B cell (primary cell): Measurements from ENCODE around the gene HAPSTR1. TPM values are rescaled to one million over a fixed set of nuclear protein-coding genes. Genes with fewer than 3 reads are reported as not detected.

Source experiments
- ATAC-seq: fragments of 200-7000 bp; cut with Tn5 transposase; one replicate; pipeline ENCODE4 v1.10.0; 2021; ENCODE audit warnings: low read depth, mild to moderate bottlenecking, moderate number of reproducible peaks, moderate library complexity
- CTCF ChIA-PET: fragments of 350-600 bp; sonication (Branson Sonifier 250); formaldehyde crosslinking; loops from one replicate; lab custom pipeline; 2021; ENCODE audit warnings: antibody characterized with exemption, inconsistent platforms; lab: Charles Lee
- POLR2A ChIA-PET: fragments of 350-600 bp; sonication (Branson Sonifier 250); formaldehyde crosslinking; loops from one replicate; lab custom pipeline; 2021; ENCODE audit warnings: antibody characterized with exemption; lab: Charles Lee
- DNase-seq: peaks from one replicate; pipeline ENCODE4 v3.0.0; 2013
- H2AFZ ChIP-seq: 2 replicates; pipeline ENCODE4 v1.6.1; 2012; ENCODE audit warnings: mild to moderate bottlenecking, low read depth, low read length; ENCODE audit not compliant: insufficient read depth, poor library complexity, severe bottlenecking
- H3K27ac ChIP-seq, 2 donors: 1 replicate in 1 of 2; 2 replicates in 1 of 2; pipeline ENCODE4 v1.5.1; 2012 to 2013; ENCODE audit warnings: low read length in 2 of 2, mild to moderate bottlenecking in 2 of 2, moderate library complexity in 1 of 2
- H3K27me3 ChIP-seq, 4 experiments: fragments of 200-600 bp in 1 of 4; sonication (generic) in 1 of 4; replicated peaks in 1 of 4; 1 replicate in 2 of 4; 2 replicates in 2 of 4; pipeline versions ENCODE4 v1.6.1 to v1.7.0; 2013 to 2016; ENCODE audit warnings: low read length in 3 of 4, mild to moderate bottlenecking in 2 of 4, mixed read lengths in 1 of 4, moderate library complexity in 1 of 4; ENCODE audit not compliant: insufficient read depth in 4 of 4, control insufficient read depth in 3 of 4; ENCODE audit errors: control extremely low read depth in 1 of 4
- H3K36me3 ChIP-seq, 2 experiments: replicated peaks in 1 of 2; 1 replicate in 1 of 2; 2 replicates in 1 of 2; pipeline versions ENCODE4 v1.6.1 to v1.7.1; 2013; ENCODE audit warnings: low read length in 1 of 2; ENCODE audit not compliant: insufficient read depth in 2 of 2, control insufficient read depth in 1 of 2; ENCODE audit errors: control extremely low read depth in 1 of 2, extremely low read depth in 1 of 2
- H3K4me1 ChIP-seq, 2 donors: fragments of 200-600 bp in 1 of 2; sonication (generic) in 1 of 2; 1 replicate in 1 of 2; 2 replicates in 1 of 2; pipeline versions ENCODE4 v1.5.1 to v1.6.1; 2013 to 2017; ENCODE audit warnings: low read length in 2 of 2; ENCODE audit not compliant: control insufficient read depth in 2 of 2, insufficient read depth in 2 of 2
- H3K4me2 ChIP-seq: replicated peaks from 2 replicates; pipeline ENCODE3; 2012; ENCODE audit warnings: mild to moderate bottlenecking, low read depth, low read length; ENCODE audit not compliant: poor library complexity, severe bottlenecking
- H3K4me3 ChIP-seq, 5 experiments: fragments of 200-600 bp in 1 of 5; sonication (generic) in 1 of 5; 1 replicate in 3 of 5; 2 replicates in 2 of 5; pipeline versions ENCODE4 v1.5.1 to v1.7.0; 2011 to 2016; ENCODE audit warnings: low read length in 4 of 5, mild to moderate bottlenecking in 4 of 5, low read depth in 2 of 5, control low read depth in 1 of 5, moderate library complexity in 1 of 5; ENCODE audit not compliant: insufficient read depth in 1 of 5; ENCODE audit errors: control extremely low read depth in 1 of 5, extremely low read depth in 1 of 5
- H3K79me2 ChIP-seq: fragments of 200-600 bp; sonication (generic); one replicate; pipeline ENCODE4 v1.6.0; 2016; ENCODE audit warnings: low read length; ENCODE audit not compliant: control insufficient read depth, insufficient read depth
- H3K9ac ChIP-seq: fragments of 200-600 bp; sonication (generic); 2 replicates; pipeline ENCODE4 v1.6.1; 2017; ENCODE audit warnings: mild to moderate bottlenecking, low read length, moderate library complexity
- H3K9me3 ChIP-seq, 3 donors: one replicate each; pipeline versions ENCODE4 v1.6.1 to v1.7.1; 2013; ENCODE audit warnings: low read length in 2 of 3; ENCODE audit not compliant: control insufficient read depth in 2 of 3, insufficient read depth in 1 of 3; ENCODE audit errors: control extremely low read depth in 1 of 3
- H4K20me1 ChIP-seq: 2 replicates; pipeline ENCODE4 v1.6.0; 2012; ENCODE audit warnings: mild to moderate bottlenecking, low read length; ENCODE audit not compliant: insufficient read depth, control insufficient read depth, poor library complexity, severe bottlenecking
- H3K27ac Mint-ChIP-seq: one replicate; pipeline ENCODE4 v1.8.0; 2021; ENCODE audit warnings: mixed read lengths
- H3K27me3 Mint-ChIP-seq: one replicate; pipeline ENCODE4 v1.8.0; 2021; ENCODE audit warnings: mixed read lengths
- H3K4me1 Mint-ChIP-seq: one replicate; pipeline ENCODE4 v1.8.0; 2021; ENCODE audit warnings: mixed read lengths
- H3K4me3 Mint-ChIP-seq: one replicate; pipeline ENCODE4 v1.8.0; 2021; ENCODE audit warnings: mixed read lengths
- H3K9me3 Mint-ChIP-seq: one replicate; pipeline ENCODE4 v1.8.0; 2022; ENCODE audit warnings: mixed read lengths; ENCODE audit not compliant: insufficient read depth
- CTCF ChIP-seq: fragments of 200-600 bp; IDR thresholded peaks from one replicate; pipeline ENCODE4 v1.8.0; 2022; ENCODE audit warnings: antibody characterized with exemption, mild to moderate bottlenecking
- EZH2 ChIP-seq: IDR thresholded peaks from 2 replicates; pipeline ENCODE4 v1.6.1; 2012; ENCODE audit warnings: borderline replicate concordance, low read depth, mild to moderate bottlenecking, moderate library complexity, low read length; ENCODE audit not compliant: insufficient read depth, poor library complexity, severe bottlenecking
- whole genome bisulfite sequencing: methylation state at CpG from one replicate; pipeline ENCODE4 v1.1.5; 2013; ENCODE audit warnings: missing lambda C conversion rate; ENCODE audit not compliant: insufficient coverage; 5-methylcytosine and 5-hydroxymethylcytosine counted together
- intact Hi-C: fragments of 100-400 bp; cut with micrococcal nuclease; formaldehyde crosslinking; loops from one replicate; pipeline ENCODE4 v1.10.0; 2022
- polyA plus RNA-seq: library from polyadenylated mRNA; depleted of rRNA; stranded (reverse); fragments of >200 nt; gene quantifications from 2 replicates; pipeline ENCODE4 v1.2.3, GENCODE V29; 2012
- total RNA-seq, 2 donors: library from RNA; stranded (reverse); fragments of 120-200 nt in 1 of 2; gene quantifications; 1 replicate in 1 of 2; 2 replicates in 1 of 2; pipeline versions ENCODE4 v1.2.3 to v1.2.4, GENCODE V29; 2013 to 2022

HAPSTR1 gene
- total and polyA plus RNA-seq, 2 donors (not counting 1 experiment from before 2014, with no cell fraction given): 35.5 to 99.2 TPM

- Mint-ChIP-seq H3K4me3 (no peak overlapping the region), H3K4me1 (peaks cover 61% of the 10 kb centered on the region), H3K27ac (peak overlapping the region; percentile 37), H3K27me3 (no peaks in the 10 kb centered on the region), H3K9me3 (no peaks in the 10 kb centered on the region)
- peak overlapping the region in 1 of 2 donors; percentile 29 for H3K27ac ChIP-seq
- peaks cover 59 to 63% of the 10 kb centered on the region in 2 donors for H3K4me1 ChIP-seq
- no peak for TF ChIP-seq EZH2
- no peak for TF ChIP-seq CTCF
- peak overlapping the region; percentile 49 for H3K4me2 ChIP-seq
- DNase-seq: no peak
- no peak overlapping the region for H3K9ac ChIP-seq
- H3K9me3 ChIP-seq: no peaks in the 10 kb centered on the region
- no peak for ATAC-seq
- intact Hi-C loops: no loop called here
- POLR2A ChIA-PET: no interaction called here
- WGBS: 96% methylated on average over 7 of the region's 7 CpGs
- H3K27me3 ChIP-seq: no peaks in the 10 kb centered on the region
- peaks cover 73% of the 10 kb centered on the region for H3K79me2 ChIP-seq
- no peak overlapping the region for H3K4me3 ChIP-seq
- no peak overlapping the region for H2AFZ ChIP-seq
- H3K36me3 ChIP-seq: peaks cover 2 to 15% of the 10 kb centered on the region in 2 experiments
- CTCF ChIA-PET: interaction anchor here (0.7 to 2.5 kb wide), 3 partner anchors 11 to 556 kb away, joined by 3 to 16 read pairs (median 3); no protein-coding TSS in a partner anchor
- H4K20me1 ChIP-seq: peaks cover 73% of the 10 kb centered on the region
Observed at GRCh38 chr16:9124444-9124843, 33.0 kb downstream of the HAPSTR1 start.

- ChIA-PET CTCF (interaction anchor here (0.7 to 2.5 kb wide), 4 partner anchors 10 to 557 kb away, joined by 3 to 16 read pairs (median 4); no protein-coding TSS in a partner anchor), POLR2A (interaction anchor here (0.6 to 1.6 kb wide), 2 partner anchors 28 to 34 kb away, joined by 4 read pairs; partner anchors contain the start of gene HAPSTR1)
- peaks cover 68% of the 10 kb centered on the region for H3K79me2 ChIP-seq
- H4K20me1 ChIP-seq: peaks cover 68% of the 10 kb centered on the region
- Mint-ChIP-seq H3K4me1 (peaks cover 55% of the 10 kb centered on the region), H3K9me3 (no peaks in the 10 kb centered on the region), H3K4me3 (peak overlapping the region; percentile 13), H3K27ac (peak overlapping the region; percentile 37), H3K27me3 (no peaks in the 10 kb centered on the region)
- H3K27ac ChIP-seq: peak overlapping the region in 1 of 2 donors; percentile 9
- no peak overlapping the region for H2AFZ ChIP-seq
- 93% methylated on average over 10 of the region's 12 CpGs for WGBS
- H3K4me2 ChIP-seq: no peak overlapping the region
- no peak overlapping the region for H3K9ac ChIP-seq
- peaks cover 2 to 15% of the 10 kb centered on the region in 2 experiments for H3K36me3 ChIP-seq
- TF ChIP-seq CTCF: no peak
- no peak for TF ChIP-seq EZH2
- peaks cover 59 to 63% of the 10 kb centered on the region in 2 donors for H3K4me1 ChIP-seq
- H3K9me3 ChIP-seq: no peaks in the 10 kb centered on the region
- ATAC-seq (no peak), DNase-seq (no peak)
- intact Hi-C loops: no loop called here
- H3K27me3 ChIP-seq: no peaks in the 10 kb centered on the region
- H3K4me3 ChIP-seq: no peak overlapping the region
Observed at GRCh38 chr16:9124908-9125584, 33.6 kb downstream of the HAPSTR1 start.
